Measurements from ENCODE around the gene TPSB2.
"Not testable (repeated sequence)": the region's sequence is repeated elsewhere in the genome, so short reads cannot be mapped to it uniquely, and the experiment has no call there.

The TPSB2 gene

DNA sequence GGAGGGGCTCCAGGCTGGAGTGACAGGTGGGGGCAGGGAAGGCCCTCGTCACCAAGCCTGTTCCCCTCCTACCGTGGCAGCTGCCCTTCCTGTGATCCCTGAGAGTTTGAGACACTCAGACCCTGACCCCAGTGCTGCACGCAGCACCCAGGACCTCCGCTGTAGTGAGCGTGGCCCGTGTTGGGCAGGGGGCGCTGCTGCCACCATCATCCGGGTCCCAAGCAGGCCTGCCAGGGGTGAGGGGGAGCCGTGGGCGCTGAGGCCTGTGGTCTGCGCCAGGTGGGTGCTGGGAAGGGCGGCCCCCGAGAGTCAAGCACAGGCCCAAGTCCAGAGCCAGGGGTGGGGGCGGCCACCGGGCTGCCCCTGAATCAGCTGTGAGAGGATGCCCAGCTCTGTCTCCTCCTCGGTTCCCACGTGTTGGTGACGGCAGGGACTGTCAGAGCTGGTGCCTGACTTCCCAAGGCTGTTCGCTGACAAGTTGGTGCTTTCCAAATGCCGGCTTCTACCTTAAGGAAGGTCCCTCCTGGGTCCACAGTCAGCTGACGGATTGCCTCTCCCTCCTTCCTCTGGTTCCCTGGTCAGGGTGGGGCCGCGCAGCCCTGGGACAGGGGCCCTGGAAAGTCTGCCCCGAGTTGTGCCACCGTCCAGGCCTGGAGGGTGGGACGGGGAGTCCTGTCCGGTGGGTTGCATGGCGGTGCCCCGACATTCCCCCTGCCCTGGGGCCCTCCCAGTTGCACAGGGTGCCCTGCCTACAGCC lies 36.0 kb downstream of the TPSB2 start:
- no peaks in the 10 kb centered on the region for H3K4me1 ChIP-seq (ENCODE audit: insufficient read depth, low read length)
- H3K9me3 ChIP-seq (ENCODE audit: insufficient read depth, low read depth, low read length), result no peaks in the 10 kb centered on the region
- H3K4me3 ChIP-seq (ENCODE audit: low read length), result no peak overlapping the region
- no peak overlapping the region for H3K27ac ChIP-seq (ENCODE audit: low read depth, low read length)
- no peak overlapping the region for H3K9ac ChIP-seq (ENCODE audit: low read depth, low read length)
- WGBS, result 86% methylated on average over 29 of the region's 29 CpGs
- no peaks in the 10 kb centered on the region for H3K36me3 ChIP-seq (ENCODE audit: insufficient read depth, low read length)
- no peaks in the 10 kb centered on the region for H3K27me3 ChIP-seq (ENCODE audit: insufficient read depth, low read length)

DNA sequence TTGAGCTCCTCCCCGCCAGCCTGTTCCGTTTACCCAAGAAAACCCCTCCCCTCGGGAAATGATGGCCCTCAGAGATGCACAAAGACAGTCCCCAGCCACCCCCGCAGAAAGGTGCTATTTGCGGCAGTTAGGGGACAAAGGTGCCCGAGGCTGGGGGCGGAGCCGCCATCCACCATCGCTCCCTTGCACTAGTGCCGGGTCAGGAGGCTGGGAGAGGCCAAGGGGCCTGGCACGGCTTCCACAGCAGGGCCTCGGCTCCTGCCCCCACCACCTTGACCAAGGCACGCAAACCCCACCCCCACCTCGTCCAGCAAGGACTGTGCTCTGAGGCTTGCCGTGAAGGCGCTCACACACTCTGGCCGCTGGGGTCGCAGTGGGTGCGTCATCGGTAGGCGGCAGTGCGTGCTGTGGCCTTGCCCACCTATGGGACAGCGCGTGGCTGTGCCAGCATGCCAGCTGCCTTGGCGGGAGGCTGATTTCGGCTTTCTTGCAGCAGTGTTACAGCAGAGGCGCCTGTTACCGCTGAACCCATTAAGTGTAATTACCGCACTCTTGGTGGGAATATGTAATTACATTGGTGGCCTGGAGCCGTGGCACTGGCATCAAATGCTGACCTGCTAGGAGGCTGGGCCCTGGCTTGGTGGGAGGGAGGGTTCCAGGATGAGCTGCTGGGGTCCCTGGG lies 36.7 kb downstream of the TPSB2 start:
- Histone ChIP-seq H3K9ac (ENCODE audit: low read depth, low read length) (no peak overlapping the region), H3K27ac (ENCODE audit: low read depth, low read length) (no peak overlapping the region), H3K27me3 (ENCODE audit: insufficient read depth, low read length) (no peaks in the 10 kb centered on the region), H3K4me3 (ENCODE audit: low read length) (no peak overlapping the region), H3K36me3 (ENCODE audit: insufficient read depth, low read length) (no peaks in the 10 kb centered on the region), H3K4me1 (ENCODE audit: insufficient read depth, low read length) (no peaks in the 10 kb centered on the region), H3K9me3 (ENCODE audit: insufficient read depth, low read depth, low read length) (no peaks in the 10 kb centered on the region)
- WGBS, result 78% methylated on average over 30 of the region's 30 CpGs

GRCh38 chr16:1192384-1193073 lies 37.5 kb downstream of the TPSB2 start:
- 90% methylated on average over 7 of the region's 9 CpGs for WGBS

DNA sequence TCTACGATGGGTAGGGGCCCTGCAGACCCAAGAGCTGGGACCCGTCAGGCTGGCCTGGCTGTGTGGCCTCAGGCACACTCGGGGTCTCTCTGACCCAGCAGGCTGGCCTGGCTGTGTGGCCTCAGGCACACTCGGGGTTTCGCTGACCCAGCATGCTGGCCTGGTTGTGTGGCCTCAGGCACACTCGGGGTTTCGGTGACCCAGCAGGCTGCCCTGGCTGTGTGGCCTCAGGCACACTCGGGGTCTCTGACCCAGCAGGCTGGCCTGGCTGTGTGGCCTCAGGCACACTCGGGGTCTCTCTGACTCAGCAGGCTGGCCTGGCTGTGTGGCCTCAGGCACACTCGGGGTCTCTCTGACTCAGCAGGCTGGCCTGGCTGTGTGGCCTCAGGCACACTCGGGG lies 39.2 kb downstream of the TPSB2 start:
- not testable (repeated sequence) for H3K4me1 ChIP-seq (ENCODE audit: insufficient read depth, low read length); H3K9ac ChIP-seq (ENCODE audit: low read depth, low read length); H3K36me3 ChIP-seq (ENCODE audit: insufficient read depth, low read length); H3K27me3 ChIP-seq (ENCODE audit: insufficient read depth, low read length); H3K4me3 ChIP-seq (ENCODE audit: low read length); H3K9me3 ChIP-seq (ENCODE audit: insufficient read depth, low read depth, low read length); H3K27ac ChIP-seq (ENCODE audit: low read depth, low read length)
- 91% methylated on average over 11 of the region's 11 CpGs for WGBS

More at GRCh38 chr16:1192384-1193073, 37.5 kb downstream of the TPSB2 start:
- Histone ChIP-seq H3K36me3 (ENCODE audit: insufficient read depth, low read length) (no peaks in the 10 kb centered on the region), H3K27me3 (ENCODE audit: insufficient read depth, low read length) (no peaks in the 10 kb centered on the region), H3K9me3 (ENCODE audit: insufficient read depth, low read depth, low read length) (no peaks in the 10 kb centered on the region), H3K4me1 (ENCODE audit: insufficient read depth, low read length) (no peaks in the 10 kb centered on the region), H3K4me3 (ENCODE audit: low read length) (no peak overlapping the region), H3K27ac (ENCODE audit: low read depth, low read length) (no peak overlapping the region), H3K9ac (ENCODE audit: low read depth, low read length) (no peak overlapping the region)

DNA sequence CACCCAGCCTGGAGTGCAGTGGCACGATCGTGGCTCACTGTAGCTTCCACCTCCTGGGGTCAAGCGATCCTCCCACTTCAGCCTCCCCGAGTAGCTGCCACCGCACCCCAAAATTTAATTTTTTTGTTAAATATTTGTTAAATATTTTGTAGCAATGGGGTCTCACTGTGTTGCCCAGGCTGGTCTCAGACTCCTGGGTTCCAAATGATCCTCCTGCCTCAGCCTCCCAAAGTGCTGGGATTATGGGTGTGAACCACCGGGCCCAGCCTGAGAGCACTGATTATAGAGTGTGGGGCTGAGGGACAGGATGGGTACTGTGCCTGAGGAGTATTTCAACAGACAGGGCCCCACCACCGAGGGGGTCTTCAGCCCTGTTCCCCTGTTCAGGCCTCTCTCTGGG lies 40.5 kb downstream of the TPSB2 start:
- 96% methylated on average over 5 of the region's 7 CpGs for WGBS
- Histone ChIP-seq H3K9ac (ENCODE audit: low read depth, low read length) (no peak overlapping the region), H3K9me3 (ENCODE audit: insufficient read depth, low read depth, low read length) (no peaks in the 10 kb centered on the region), H3K36me3 (ENCODE audit: insufficient read depth, low read length) (no peaks in the 10 kb centered on the region), H3K27ac (ENCODE audit: low read depth, low read length) (no peak overlapping the region), H3K4me1 (ENCODE audit: insufficient read depth, low read length) (no peaks in the 10 kb centered on the region), H3K27me3 (ENCODE audit: insufficient read depth, low read length) (no peaks in the 10 kb centered on the region), H3K4me3 (ENCODE audit: low read length) (no peak overlapping the region)

DNA sequence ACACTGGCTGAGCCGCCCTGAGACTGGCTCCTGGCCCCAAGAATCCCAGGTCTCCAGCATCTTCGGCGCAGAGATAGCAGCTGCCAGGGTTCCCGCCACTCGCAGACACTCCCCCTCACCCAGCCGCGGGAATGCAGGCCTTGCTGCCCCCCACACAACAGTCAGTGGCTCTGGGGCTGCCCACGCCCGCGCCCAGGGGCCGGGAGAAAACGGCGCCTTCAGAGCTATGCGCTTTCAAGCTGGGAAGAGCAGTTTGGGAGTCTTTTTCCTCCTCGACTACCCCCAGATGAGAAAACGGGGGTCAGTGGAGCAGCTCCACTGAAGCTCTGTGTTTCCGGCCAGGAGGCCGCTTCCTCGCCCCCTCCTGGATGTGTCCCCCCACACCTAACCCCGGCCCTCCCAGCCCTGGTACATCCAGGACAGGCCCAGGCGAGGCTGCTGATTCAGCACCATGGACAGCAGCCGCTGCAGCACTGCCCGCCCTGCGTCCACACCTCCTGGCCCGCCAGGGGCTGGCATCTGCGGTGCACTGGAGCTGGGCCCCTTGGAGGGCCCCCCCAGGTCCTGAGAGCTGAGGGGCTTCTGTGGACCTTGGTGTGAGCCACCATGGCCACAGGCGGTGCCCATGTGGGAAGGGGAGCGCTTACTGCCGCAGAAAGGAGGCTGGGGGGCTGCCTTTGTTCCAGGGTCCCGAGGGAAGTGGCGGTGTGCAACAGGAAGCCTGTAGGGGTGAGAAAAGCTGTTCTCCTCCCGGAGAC lies 41.4 kb downstream of the TPSB2 start:
- H3K27me3 ChIP-seq (ENCODE audit: insufficient read depth, low read length), result no peaks in the 10 kb centered on the region
- no peak overlapping the region for H3K4me3 ChIP-seq (ENCODE audit: low read length)
- no peak overlapping the region for H3K27ac ChIP-seq (ENCODE audit: low read depth, low read length)
- no peaks in the 10 kb centered on the region for H3K9me3 ChIP-seq (ENCODE audit: insufficient read depth, low read depth, low read length)
- no peaks in the 10 kb centered on the region for H3K4me1 ChIP-seq (ENCODE audit: insufficient read depth, low read length)
- H3K9ac ChIP-seq (ENCODE audit: low read depth, low read length), result no peak overlapping the region
- H3K36me3 ChIP-seq (ENCODE audit: insufficient read depth, low read length), result no peaks in the 10 kb centered on the region
- WGBS, result 64% methylated on average over 32 of the region's 32 CpGs

GRCh38 chr16:1185460-1186207 lies 44.4 kb downstream of the TPSB2 start:
- H3K9ac ChIP-seq (ENCODE audit: low read depth, low read length); H3K9me3 ChIP-seq (ENCODE audit: insufficient read depth, low read depth, low read length); H3K27me3 ChIP-seq (ENCODE audit: insufficient read depth, low read length); H3K4me1 ChIP-seq (ENCODE audit: insufficient read depth, low read length); H3K27ac ChIP-seq (ENCODE audit: low read depth, low read length); H3K36me3 ChIP-seq (ENCODE audit: insufficient read depth, low read length); H3K4me3 ChIP-seq (ENCODE audit: low read length): not testable (repeated sequence)
- 92% methylated on average over 67 of the region's 86 CpGs for WGBS

DNA sequence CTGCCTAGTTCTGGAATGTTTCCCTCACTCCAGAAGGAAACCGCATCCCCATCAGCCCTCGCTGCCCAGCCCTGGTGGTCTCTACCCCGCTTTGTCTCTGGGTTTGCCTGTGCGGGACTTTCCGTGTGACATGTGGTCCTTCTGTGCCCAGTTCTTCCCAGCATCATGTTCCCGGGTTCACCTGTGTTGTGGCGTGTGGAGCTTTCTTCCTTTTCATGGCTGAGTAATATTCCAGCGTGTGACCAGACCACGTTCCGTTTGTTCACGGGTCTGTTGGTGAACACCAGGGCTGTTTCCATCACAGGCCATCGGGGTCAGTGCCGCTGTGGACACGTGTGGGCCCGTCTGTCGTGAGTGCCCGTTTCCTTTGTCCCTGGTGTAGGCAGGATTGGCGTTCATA lies 45.0 kb downstream of the TPSB2 start:
- no peaks in the 10 kb centered on the region for H3K27me3 ChIP-seq (ENCODE audit: insufficient read depth, low read length)
- no peak overlapping the region for H3K4me3 ChIP-seq (ENCODE audit: low read length)
- H3K9ac ChIP-seq (ENCODE audit: low read depth, low read length), result no peak overlapping the region
- H3K4me1 ChIP-seq (ENCODE audit: insufficient read depth, low read length), result no peaks in the 10 kb centered on the region
- H3K9me3 ChIP-seq (ENCODE audit: insufficient read depth, low read depth, low read length), result no peaks in the 10 kb centered on the region
- H3K27ac ChIP-seq (ENCODE audit: low read depth, low read length), result no peak overlapping the region
- 98% methylated on average over 18 of the region's 18 CpGs for WGBS
- H3K36me3 ChIP-seq (ENCODE audit: insufficient read depth, low read length), result no peaks in the 10 kb centered on the region

- Histone ChIP-seq H3K27me3 (ENCODE audit: insufficient read depth, low read length) (no peaks in the 10 kb centered on the region), H3K9ac (ENCODE audit: low read depth, low read length) (no peak overlapping the region), H3K4me1 (ENCODE audit: insufficient read depth, low read length) (no peaks in the 10 kb centered on the region), H3K27ac (ENCODE audit: low read depth, low read length) (no peak overlapping the region), H3K4me3 (ENCODE audit: low read length) (no peak overlapping the region), H3K36me3 (ENCODE audit: insufficient read depth, low read length) (no peaks in the 10 kb centered on the region), H3K9me3 (ENCODE audit: insufficient read depth, low read depth, low read length) (no peaks in the 10 kb centered on the region)
- WGBS, result 93% methylated on average over 26 of the region's 26 CpGs
Measured at GRCh38 chr16:1184156-1184868, 45.7 kb downstream of the TPSB2 start.

Measured in HUES64 (cell line).